Activated CD4-positive, alpha-beta T cell treated with anti-CD3 and anti-CD28 coated beads, Interleukin-2, amount 50 U/mL, for 48 hours (primary cell): ENCODE results near the gene DDX39A.
A peak's percentile ranks its signal among the peaks of the same experiment; 100 is the strongest.

Experiments
- DNase-seq, 2 experiments: peaks; one replicate each; pipeline ENCODE4 v3.0.0-alpha.2; 2020

DDX39A gene

GRCh38 chr19:14433554-14434501, 14.7 kb upstream of the DDX39A start:
- DNase-seq = peak; percentile 35 to 50

DNA sequence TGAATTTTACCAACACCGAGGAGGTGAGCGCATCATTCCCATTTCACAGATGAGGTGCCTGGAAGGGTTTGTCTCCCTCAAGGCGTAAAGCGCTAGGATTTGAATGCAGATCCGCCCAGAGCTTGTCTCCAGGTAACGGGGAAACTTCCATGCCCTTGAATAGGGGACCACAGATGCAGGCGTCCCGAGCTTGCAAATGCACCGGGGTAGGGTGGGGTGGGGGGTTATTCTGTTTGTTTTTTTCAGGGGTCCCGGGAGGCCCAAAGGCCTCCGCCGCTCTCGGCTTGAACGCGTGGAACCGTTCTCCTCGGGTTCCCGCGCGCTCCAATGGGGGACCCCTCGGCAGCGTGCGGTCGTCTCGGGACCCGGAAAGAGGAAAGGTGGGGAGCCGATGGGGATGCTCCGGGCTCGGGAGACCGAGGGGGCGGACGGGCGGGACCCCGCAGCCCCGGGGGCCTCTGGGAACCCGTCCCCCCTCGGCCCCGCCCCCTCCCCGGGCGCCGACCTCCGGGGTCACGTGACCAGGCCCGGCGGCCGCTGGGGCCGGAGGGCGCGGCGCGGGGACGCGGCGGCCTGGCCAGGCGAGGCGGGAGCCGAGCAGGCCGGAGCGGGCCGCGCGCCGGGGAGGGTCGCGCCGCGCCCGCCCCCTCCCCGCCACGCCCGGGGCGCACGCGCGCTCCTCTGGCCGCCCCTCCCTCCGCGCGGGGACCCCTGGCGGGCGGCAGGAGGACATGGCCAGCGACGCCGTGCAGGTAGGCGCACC, 13.8 kb upstream of the DDX39A start, which contains the start of gene PKN1:
PKN1 (plus strand) TSS at position 516 of the 763 bp plus-strand sequence; CDS start at position 732, 216 bp downstream.
- DNase-seq = peak; percentile 60 to 69

GRCh38 chr19:14430712-14431111, 11.6 kb upstream of the DDX39A start:
- DNase-seq = no peak

- no peak for DNase-seq
Observed at GRCh38 chr19:14428882-14429416, 9.8 kb upstream of the DDX39A start.

GRCh38 chr19:14427461-14427860, 8.3 kb upstream of the DDX39A start:
- DNase-seq = no peak

DNA sequence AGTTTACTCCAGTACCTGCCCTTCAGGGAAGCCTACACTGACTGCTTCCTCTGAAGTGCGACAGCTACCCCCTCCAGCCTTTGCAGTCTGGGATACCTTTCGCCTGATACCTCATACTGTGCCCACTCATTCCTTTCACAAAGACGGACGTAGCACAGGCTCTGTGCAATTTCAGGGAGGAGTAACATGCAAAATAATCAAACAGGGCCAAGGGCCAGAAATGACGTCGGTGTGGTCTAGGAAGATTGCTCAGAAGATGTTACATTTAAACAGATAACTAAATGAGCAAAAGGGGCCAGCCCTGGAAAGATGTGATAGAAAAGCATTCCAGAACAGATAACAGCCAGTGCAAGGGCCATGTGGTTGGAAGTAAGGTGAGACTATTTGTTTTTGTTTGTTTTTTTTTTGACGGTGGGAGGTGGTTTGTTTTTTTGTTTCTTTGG, 6.6 kb upstream of the DDX39A start:
- DNase-seq = no peak

DNA sequence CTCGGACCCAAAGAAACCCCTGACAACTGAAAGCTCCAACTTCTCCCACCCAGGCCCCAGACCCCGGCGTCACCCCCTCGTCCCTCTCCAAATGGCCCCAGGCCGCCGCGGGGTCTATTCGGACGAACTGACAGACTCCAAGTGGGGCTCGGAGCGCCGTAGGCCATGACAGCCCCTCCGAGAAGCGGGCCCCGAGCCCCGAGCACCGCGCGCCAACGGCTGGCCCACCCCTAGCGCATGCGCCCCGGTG, 360 bp downstream of the DDX39A start:
- DNase-seq = peak; percentile 85 to 87

- DNase-seq = no peak
Observed at GRCh38 chr19:14416817-14417231, 2.3 kb downstream of the DDX39A start.

- DNase-seq = no peak
Observed at GRCh38 chr19:14414926-14415690, 4.0 kb downstream of the DDX39A start.

GRCh38 chr19:14413693-14414181, 5.4 kb downstream of the DDX39A start:
- DNase-seq = no peak

- no peak for DNase-seq
Observed at GRCh38 chr19:14412996-14413692, 6.0 kb downstream of the DDX39A start.

- DNase-seq = no peak
Observed at GRCh38 chr19:14412324-14412995, 6.7 kb downstream of the DDX39A start.

DNA sequence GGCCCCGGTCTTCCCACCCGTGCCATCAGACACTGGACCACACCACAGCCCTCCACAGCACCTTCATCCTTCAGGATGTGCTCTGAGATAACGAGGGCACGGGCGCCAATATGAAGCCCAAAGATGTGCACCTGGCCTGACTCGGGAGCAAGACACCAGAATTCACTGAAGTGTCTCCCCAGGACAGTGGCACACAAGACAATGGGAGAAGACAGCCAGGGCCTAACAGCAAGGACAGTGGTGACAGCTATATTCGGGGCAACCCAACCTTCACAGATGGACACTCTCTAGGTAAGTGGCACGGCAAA, 7.2 kb downstream of the DDX39A start:
- no peak for DNase-seq

DNA sequence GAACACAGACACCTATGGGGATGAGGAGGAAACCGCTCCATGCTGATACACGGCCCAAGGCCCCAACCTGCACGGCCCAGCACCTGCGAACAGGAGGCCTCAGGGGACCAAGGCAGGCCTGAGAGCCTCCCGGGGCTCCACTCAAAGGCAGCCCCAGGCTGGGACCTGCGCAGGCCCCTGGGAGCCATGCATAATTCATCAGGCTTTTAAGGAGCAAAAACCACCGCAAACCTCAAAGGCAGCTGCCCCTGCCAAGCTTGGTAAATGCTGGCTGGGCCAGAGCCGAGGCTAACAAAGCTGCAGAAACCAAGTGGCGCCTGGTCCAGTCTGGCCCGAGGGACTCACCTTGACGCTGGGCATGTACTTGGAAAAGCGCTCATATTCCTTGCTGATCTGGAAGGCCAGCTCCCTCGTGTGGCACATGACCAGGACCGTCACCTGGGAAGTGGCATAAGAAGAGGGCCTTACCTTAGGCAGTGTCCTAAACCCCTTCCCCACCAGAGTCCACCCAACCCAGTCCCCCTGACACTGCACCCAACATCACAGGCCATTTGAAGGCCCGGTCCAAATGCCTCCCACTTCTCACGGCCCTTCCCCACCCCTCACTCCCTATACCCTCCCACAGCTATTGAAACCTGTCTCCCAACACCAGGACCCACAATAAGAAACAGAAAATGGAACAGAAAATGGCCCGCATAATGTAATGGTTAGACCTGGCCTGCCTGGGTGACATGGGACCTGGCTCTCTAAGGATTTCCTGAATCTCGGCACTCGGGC, 7.8 kb downstream of the DDX39A start:
- no peak for DNase-seq

GRCh38 chr19:14410091-14411051, 8.8 kb downstream of the DDX39A start:
- DNase-seq = peak in 1 of 2 experiments; percentile 49

GRCh38 chr19:14409146-14410023, 9.8 kb downstream of the DDX39A start:
- DNase-seq = no peak

DNA sequence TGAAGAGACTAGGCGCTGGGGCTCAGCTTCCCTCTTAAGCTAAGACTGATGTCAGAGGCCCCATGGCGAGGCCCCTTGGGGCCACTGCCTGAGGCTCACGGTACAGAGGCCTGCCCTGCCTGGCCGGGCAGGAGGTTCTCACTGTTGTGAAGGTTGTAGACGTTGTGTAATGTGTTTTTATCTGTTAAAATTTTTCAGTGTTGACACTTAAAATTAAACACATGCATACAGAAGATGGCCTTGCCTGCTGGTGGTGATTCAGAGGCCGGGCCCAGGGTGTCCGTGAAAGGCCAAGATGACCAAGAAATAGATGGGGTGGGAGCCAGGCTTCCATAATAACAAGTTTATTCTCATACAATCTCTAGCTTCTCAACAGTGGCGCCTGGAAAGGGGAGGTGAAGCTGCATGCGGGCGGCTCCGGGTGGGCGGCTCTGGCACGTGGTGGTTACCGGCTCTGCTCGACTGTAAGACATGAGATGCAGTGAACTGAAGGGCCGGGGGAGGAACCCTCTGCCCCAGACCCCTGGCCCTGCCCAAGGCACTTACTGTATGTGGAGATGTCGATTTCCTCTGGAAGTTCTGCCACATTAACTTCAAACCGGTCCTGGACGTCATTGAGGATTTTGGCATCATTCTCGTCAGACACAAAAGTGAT, 10.5 kb downstream of the DDX39A start:
- DNase-seq = no peak
